H9 (cell line): ENCODE data around the gene RC3H2. TPM values are rescaled to one million over a fixed set of nuclear protein-coding genes. Genes with fewer than 3 reads are reported as not detected.

Experiments used
- DNase-seq: peaks from one replicate; pipeline ENCODE4 v3.0.0-alpha.2; 2017
- H2AFZ ChIP-seq: one replicate; pipeline ENCODE4 v1.6.1; 2013; ENCODE audit warnings: mild to moderate bottlenecking, low read length, control low read depth, moderate library complexity
- H2AK5ac ChIP-seq: 2 replicates; pipeline ENCODE4 v1.6.1; 2013; ENCODE audit warnings: low read length, control low read depth, mixed read lengths; ENCODE audit not compliant: insufficient read length
- H2BK120ac ChIP-seq: one replicate; pipeline ENCODE4 v1.6.1; 2013; ENCODE audit warnings: low read depth, mild to moderate bottlenecking, low read length, control low read depth, inconsistent platforms; ENCODE audit not compliant: poor library complexity, severe bottlenecking
- H2BK12ac ChIP-seq: 2 replicates; pipeline ENCODE4 v1.6.1; 2013; ENCODE audit warnings: low read length, control low read depth, mixed read lengths, low read depth; ENCODE audit not compliant: insufficient read length
- H2BK15ac ChIP-seq: 2 replicates; pipeline ENCODE4 v1.6.1; 2013; ENCODE audit warnings: low read depth, low read length, control low read depth
- H2BK20ac ChIP-seq: one replicate; pipeline ENCODE4 v1.6.1; 2013; ENCODE audit warnings: low read depth, mild to moderate bottlenecking, low read length, control low read depth, inconsistent platforms; ENCODE audit not compliant: poor library complexity, severe bottlenecking
- H2BK5ac ChIP-seq: 2 replicates; pipeline ENCODE4 v1.6.1; 2013; ENCODE audit warnings: low read length, control low read depth, mixed read lengths; ENCODE audit not compliant: insufficient read length
- H3K14ac ChIP-seq: 2 replicates; pipeline ENCODE4 v1.6.1; 2013; ENCODE audit warnings: low read length, control low read depth; ENCODE audit not compliant: insufficient read depth
- H3K18ac ChIP-seq: 2 replicates; pipeline ENCODE4 v1.6.1; 2013; ENCODE audit warnings: low read depth, mild to moderate bottlenecking, mixed read lengths, low read length, control low read depth; ENCODE audit not compliant: insufficient read length
- H3K23ac ChIP-seq: 2 replicates; pipeline ENCODE4 v1.6.1; 2013; ENCODE audit warnings: low read length, control low read depth, mixed read lengths, low read depth; ENCODE audit not compliant: insufficient read length
- H3K23me2 ChIP-seq: 2 replicates; pipeline ENCODE4 v1.6.1; 2013; ENCODE audit warnings: low read depth, mild to moderate bottlenecking, mixed read lengths, low read length, control low read depth; ENCODE audit not compliant: insufficient read length, poor library complexity, severe bottlenecking
- H3K27ac ChIP-seq: 2 replicates; pipeline ENCODE4 v1.5.1; 2013; ENCODE audit warnings: low read length, control low read depth, mixed read lengths, low read depth; ENCODE audit not compliant: insufficient read length
- H3K27me3 ChIP-seq: 2 replicates; pipeline ENCODE4 v1.6.1; 2013; ENCODE audit warnings: low read length, control low read depth, inconsistent platforms; ENCODE audit not compliant: insufficient read depth
- H3K4ac ChIP-seq: 2 replicates; pipeline ENCODE4 v1.6.1; 2013; ENCODE audit warnings: low read depth, mild to moderate bottlenecking, control low read depth, inconsistent platforms, low read length, moderate library complexity
- H3K4me1 ChIP-seq: 2 replicates; pipeline ENCODE4 v1.6.1; 2013; ENCODE audit warnings: low read length, control low read depth, inconsistent platforms; ENCODE audit not compliant: insufficient read depth
- H3K4me2 ChIP-seq: 2 replicates; pipeline ENCODE4 v1.6.1; 2013; ENCODE audit warnings: low read length, control low read depth, mixed read lengths; ENCODE audit not compliant: insufficient read length, insufficient read depth
- H3K56ac ChIP-seq: 2 replicates; pipeline ENCODE4 v1.6.1; 2013; ENCODE audit warnings: low read depth, mild to moderate bottlenecking, mixed read lengths, low read length, control low read depth; ENCODE audit not compliant: insufficient read length
- H3K79me1 ChIP-seq: 2 replicates; pipeline ENCODE4 v1.6.1; 2013; ENCODE audit warnings: low read depth, mild to moderate bottlenecking, moderate library complexity, low read length, control low read depth, inconsistent platforms; ENCODE audit not compliant: insufficient read depth, poor library complexity, severe bottlenecking
- H3K79me2 ChIP-seq: 2 replicates; pipeline ENCODE4 v1.6.1; 2013; ENCODE audit warnings: low read length, control low read depth, inconsistent platforms; ENCODE audit not compliant: insufficient read depth
- H3K9ac ChIP-seq: 2 replicates; pipeline ENCODE4 v1.6.1; 2013; ENCODE audit warnings: low read length, control low read depth, mixed read lengths; ENCODE audit not compliant: insufficient read length; ENCODE audit errors: extremely low read depth
- H3K9me3 ChIP-seq: one replicate; pipeline ENCODE4 v1.6.1; 2013; ENCODE audit warnings: low read depth, low read length, inconsistent platforms; ENCODE audit not compliant: control insufficient read depth
- H3T11ph ChIP-seq: one replicate; pipeline ENCODE4 v1.6.1; 2013; ENCODE audit warnings: mild to moderate bottlenecking, low read length, control low read depth, inconsistent platforms
- H4K20me1 ChIP-seq: one replicate; pipeline ENCODE4 v1.6.1; 2013; ENCODE audit not compliant: control insufficient read depth, insufficient read length, insufficient read depth
- H4K5ac ChIP-seq: 2 replicates; pipeline ENCODE4 v1.6.1; 2013; ENCODE audit warnings: low read depth, mild to moderate bottlenecking, mixed read lengths, low read length, control low read depth; ENCODE audit not compliant: insufficient read length
- H4K8ac ChIP-seq: replicated peaks from 2 replicates; pipeline ENCODE4 v1.6.1; 2013; ENCODE audit warnings: low read length, control low read depth, mixed read lengths, low read depth; ENCODE audit not compliant: insufficient read length
- H4K91ac ChIP-seq: 2 replicates; pipeline ENCODE4 v1.6.1; 2013; ENCODE audit warnings: low read depth, mild to moderate bottlenecking, moderate library complexity, mixed read lengths, low read length, control low read depth; ENCODE audit not compliant: insufficient read length
- H3K27ac Mint-ChIP-seq, 3 experiments: 2 replicates in 2 of 3; 3 replicates in 1 of 3; pipeline ENCODE4 v1.8.0; 2020 to 2021; ENCODE audit warnings: mixed read lengths in 3 of 3, mild to moderate bottlenecking in 1 of 3, moderate library complexity in 1 of 3
- H3K27me3 Mint-ChIP-seq: 2 replicates; pipeline ENCODE4 v1.8.0; 2021; ENCODE audit warnings: low read depth, mild to moderate bottlenecking, moderate library complexity, mixed read lengths
- H3K36me3 Mint-ChIP-seq, 3 experiments: 2 replicates in 2 of 3; 3 replicates in 1 of 3; pipeline ENCODE4 v1.8.0; 2020 to 2021; ENCODE audit warnings: low read depth in 3 of 3, mixed read lengths in 3 of 3; ENCODE audit not compliant: insufficient read depth in 1 of 3
- H3K4me1 Mint-ChIP-seq, 2 experiments: 2 replicates each; pipeline ENCODE4 v1.8.0; 2020; ENCODE audit warnings: mixed read lengths in 2 of 2
- H3K4me3 Mint-ChIP-seq, 2 experiments: 2 replicates in 1 of 2; 3 replicates in 1 of 2; pipeline ENCODE4 v1.8.0; 2020 to 2021; ENCODE audit warnings: mild to moderate bottlenecking in 2 of 2, mixed read lengths in 2 of 2, moderate library complexity in 1 of 2
- H3K9me3 Mint-ChIP-seq, 2 experiments: 2 replicates in 1 of 2; 3 replicates in 1 of 2; pipeline ENCODE4 v1.8.0; 2020; ENCODE audit warnings: mild to moderate bottlenecking in 2 of 2, mixed read lengths in 2 of 2, moderate library complexity in 1 of 2
- CTCF ChIP-seq: fragments of 200-600 bp; sonication (generic); conservative IDR thresholded peaks from 3 replicates; pipeline ENCODE4 v1.8.0; 2021; ENCODE audit warnings: antibody characterized with exemption, mild to moderate bottlenecking
- WGBS: extraction: QIAGEN DNeasy Blood & Tissue Kit; methylation state at CpG from one replicate; pipeline ENCODE4 v1.1.7; 2013; ENCODE audit warnings: missing lambda C conversion rate, low lambda C conversion rate, mixed read lengths; ENCODE audit not compliant: insufficient read length; ENCODE audit errors: extremely low coverage; 5-methylcytosine and 5-hydroxymethylcytosine counted together
- total RNA-seq: library from RNA; stranded (reverse); gene quantifications from 2 replicates; pipeline ENCODE4 v1.2.1, GENCODE V29; 2021

Gene RC3H2
- total RNA-seq, 1 experiment from 2014 or later, result 49.0 TPM

- no peak overlapping the region for H4K5ac ChIP-seq
- H3K79me1 ChIP-seq, result peaks cover 4% of the 10 kb centered on the region
- H3K56ac ChIP-seq, result no peak overlapping the region
- H3K27me3 ChIP-seq, result no peaks in the 10 kb centered on the region
- H3K27me3 Mint-ChIP-seq, result no peaks in the 10 kb centered on the region
- no peak overlapping the region for H2BK20ac ChIP-seq
- H2BK120ac ChIP-seq, result no peak overlapping the region
- H3K79me2 ChIP-seq, result no peaks in the 10 kb centered on the region
- no peak overlapping the region for H2BK12ac ChIP-seq
- H3K18ac ChIP-seq, result no peak overlapping the region
- no peak overlapping the region for H2BK5ac ChIP-seq
- no peaks in the 10 kb centered on the region for H3K4me1 Mint-ChIP-seq
- no peaks in the 10 kb centered on the region for H3K9me3 ChIP-seq
- no peak overlapping the region for H3K4me2 ChIP-seq
- H4K91ac ChIP-seq, result no peak overlapping the region
- H3K27ac Mint-ChIP-seq, result no peak overlapping the region
- no peak overlapping the region for H2AFZ ChIP-seq
- no peak overlapping the region for H3T11ph ChIP-seq
- H2AK5ac ChIP-seq, result no peak overlapping the region
- H3K23me2 ChIP-seq, result no peaks in the 10 kb centered on the region
- DNase-seq, result no peak
- no peak overlapping the region for H3K9ac ChIP-seq
- H3K9me3 Mint-ChIP-seq, result no peaks in the 10 kb centered on the region
- H2BK15ac ChIP-seq, result no peak overlapping the region
- no peak overlapping the region for H3K4me3 Mint-ChIP-seq
- TF ChIP-seq CTCF, result no peak
- H4K8ac ChIP-seq, result no peak overlapping the region
- H3K23ac ChIP-seq, result no peak overlapping the region
- H3K36me3 Mint-ChIP-seq, result peaks cover 23 to 47% (median 37%) of the 10 kb centered on the region in 3 experiments
- H3K14ac ChIP-seq, result no peak overlapping the region
- no peak overlapping the region for H3K27ac ChIP-seq
- WGBS, result no CpG with 5 or more reads among the region's 3 CpGs
- no peaks in the 10 kb centered on the region for H3K4me1 ChIP-seq
- no peak overlapping the region for H3K4ac ChIP-seq
- no peaks in the 10 kb centered on the region for H4K20me1 ChIP-seq
These were observed 85.8 kb downstream of the RC3H2 start for GRCh38 chr9:122819326-122819725.
